D341Med (cell line): ENCODE data around the gene STRADB.
"Not testable (repeated sequence)": the region's sequence is repeated elsewhere in the genome, so short reads cannot be mapped to it uniquely, and the experiment has no call there.

Experiments used
- DNase-seq: peaks from one replicate; pipeline ENCODE4 v3.0.0; 2012; ENCODE audit warnings: low spot score

STRADB gene

GRCh38 chr2:201430839-201431238, 20.7 kb upstream of the STRADB start:
- DNase-seq = no peak

GRCh38 chr2:201432038-201432620, 19.4 kb upstream of the STRADB start:
- DNase-seq = no peak

DNA sequence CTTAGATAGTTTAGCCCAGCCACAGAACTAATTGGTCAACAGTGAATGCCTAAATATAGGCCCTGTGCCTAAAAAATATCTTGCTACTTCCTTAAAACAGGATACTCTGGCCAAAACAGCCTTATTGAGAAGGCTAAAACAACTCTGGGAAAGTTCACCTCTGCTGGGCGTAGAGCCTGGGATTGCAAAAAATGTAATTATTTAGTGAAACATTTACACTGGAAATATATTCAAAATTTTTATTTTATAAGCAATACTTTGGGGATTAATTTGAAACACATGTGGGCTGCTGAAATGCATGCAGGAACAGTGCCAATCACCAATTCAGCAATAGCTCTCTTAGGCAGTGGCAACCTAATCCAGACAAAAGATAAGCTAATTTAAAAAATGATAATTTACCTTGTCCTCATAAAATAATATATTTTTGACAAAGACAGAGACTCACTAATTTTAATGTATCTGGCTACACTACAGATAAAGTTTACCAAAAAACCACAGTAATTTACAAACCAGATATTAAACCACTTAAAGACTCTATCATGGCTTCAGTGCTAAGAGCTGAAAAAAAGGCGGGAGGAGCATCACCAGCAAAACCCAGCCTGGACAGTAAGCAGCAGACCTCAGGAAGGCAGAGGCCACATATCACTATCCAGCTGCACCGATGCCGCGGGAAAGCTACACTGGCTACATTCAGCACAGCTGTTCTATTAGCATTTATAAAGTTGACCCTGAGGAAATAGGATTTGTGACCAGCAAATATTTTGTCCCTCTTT, 18.7 kb upstream of the STRADB start:
- no peak for DNase-seq

- no peak for DNase-seq
These were observed 18.0 kb upstream of the STRADB start for GRCh38 chr2:201433394-201433995.

GRCh38 chr2:201436141-201436540, 15.4 kb upstream of the STRADB start:
- DNase-seq = no peak

GRCh38 chr2:201439336-201439922, 12.1 kb upstream of the STRADB start:
- DNase-seq = not testable (repeated sequence)

GRCh38 chr2:201440182-201440581, 11.4 kb upstream of the STRADB start:
- peak; percentile 53 for DNase-seq

- DNase-seq = no peak
These were observed 10.1 kb upstream of the STRADB start for GRCh38 chr2:201441409-201441808.

DNA sequence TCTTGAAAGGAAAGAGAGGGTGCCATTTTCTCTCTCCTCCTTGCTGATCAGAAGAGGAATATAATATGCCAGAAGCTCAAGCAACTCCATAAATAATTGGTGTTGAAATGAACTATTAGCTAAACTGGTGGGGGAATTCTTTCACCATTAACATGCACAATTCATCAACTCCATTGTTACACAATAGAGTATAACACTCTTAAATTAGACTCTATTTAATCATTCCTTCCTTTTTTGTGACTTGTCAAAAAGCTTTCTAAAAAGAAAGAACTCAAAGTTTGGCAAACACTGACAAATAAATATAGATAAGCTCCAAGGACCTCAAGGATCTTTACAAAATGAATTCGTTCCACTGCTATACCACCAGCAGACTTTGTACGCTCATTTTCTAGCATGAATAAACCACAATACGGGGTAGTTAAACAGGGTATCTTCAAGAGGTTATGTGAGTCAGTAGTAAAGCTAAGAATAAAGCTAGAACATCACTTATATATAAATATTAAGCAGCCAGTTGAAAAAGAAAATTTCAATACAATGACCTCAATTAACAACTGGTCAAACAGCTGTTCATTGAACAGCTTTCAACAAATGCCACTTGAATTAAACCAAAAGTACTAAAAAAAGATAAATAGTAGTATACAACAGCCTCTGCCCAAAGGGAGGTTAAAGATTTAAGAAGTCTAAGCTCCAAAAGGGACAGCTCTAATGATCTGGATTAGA, 6.6 kb upstream of the STRADB start:
- no peak for DNase-seq

DNA sequence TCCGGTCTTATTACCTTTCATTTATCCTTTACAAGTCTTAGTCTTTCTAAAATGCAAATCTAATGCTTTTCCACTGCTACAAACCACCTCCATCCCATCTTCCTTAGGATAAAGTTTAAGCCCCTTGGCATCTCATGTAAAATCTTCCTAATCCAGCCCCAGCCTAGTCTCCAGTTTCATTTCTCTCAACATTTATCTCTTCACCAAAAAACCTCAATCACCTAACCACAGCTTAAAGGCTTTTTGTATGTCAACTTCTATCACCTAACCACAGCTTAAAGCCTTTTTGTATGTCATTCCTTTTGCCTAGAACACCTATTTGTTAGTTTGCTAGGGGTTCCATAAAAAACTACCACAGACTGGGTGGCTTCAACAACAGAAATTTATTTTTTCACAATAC, 4.5 kb upstream of the STRADB start:
- no peak for DNase-seq

GRCh38 chr2:201448061-201448460, 3.5 kb upstream of the STRADB start:
- no peak for DNase-seq

- DNase-seq = no peak
These were observed 2.8 kb upstream of the STRADB start for GRCh38 chr2:201448701-201449100.

- DNase-seq = peak; percentile 75
These were observed 617 bp upstream of the STRADB start for GRCh38 chr2:201450954-201451291.

DNA sequence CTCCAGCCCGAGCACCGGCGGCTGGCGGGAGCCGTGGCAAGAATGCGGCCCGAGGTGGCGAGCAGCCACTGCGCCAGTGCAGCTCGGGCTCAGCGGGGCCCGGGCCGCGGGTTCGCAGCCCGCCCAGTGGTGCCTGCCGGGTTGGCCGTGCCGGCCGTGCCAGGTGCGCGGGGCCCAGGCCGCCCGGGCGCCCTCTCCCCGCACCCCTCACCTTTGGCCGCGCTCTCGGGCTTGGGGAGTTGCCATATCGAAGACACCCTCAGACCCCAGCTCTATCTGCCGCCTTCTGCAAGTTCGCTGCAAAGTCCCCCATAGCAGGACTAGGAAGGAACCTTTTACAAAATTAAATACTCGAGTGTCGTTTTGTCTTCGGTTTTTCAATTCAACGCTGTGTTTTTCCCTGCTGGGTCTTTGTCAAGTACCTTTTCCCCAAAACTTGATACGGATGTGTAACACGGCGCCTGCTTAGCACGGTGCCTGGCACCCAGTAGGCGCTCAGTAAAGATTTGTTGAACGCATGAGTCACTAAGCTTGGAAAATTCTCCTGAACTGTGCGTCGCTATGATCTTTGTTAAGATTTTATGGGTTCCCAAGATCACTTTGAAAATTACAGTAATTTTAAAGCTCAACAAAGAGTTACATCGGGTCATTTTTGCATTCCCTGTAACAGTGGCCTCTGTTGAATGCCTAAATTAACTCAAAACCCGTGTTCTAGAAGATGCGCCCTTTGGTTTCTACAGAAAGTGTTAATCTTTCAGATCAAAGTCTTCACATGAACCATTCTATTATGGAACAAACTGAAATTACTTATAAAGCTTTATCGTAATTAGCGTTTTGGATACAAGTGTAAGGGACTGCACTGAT, 750 bp downstream of the STRADB start:
- peak; percentile 68 for DNase-seq

- DNase-seq = no peak
These were observed 1.5 kb downstream of the STRADB start for GRCh38 chr2:201452922-201453643.

DNA sequence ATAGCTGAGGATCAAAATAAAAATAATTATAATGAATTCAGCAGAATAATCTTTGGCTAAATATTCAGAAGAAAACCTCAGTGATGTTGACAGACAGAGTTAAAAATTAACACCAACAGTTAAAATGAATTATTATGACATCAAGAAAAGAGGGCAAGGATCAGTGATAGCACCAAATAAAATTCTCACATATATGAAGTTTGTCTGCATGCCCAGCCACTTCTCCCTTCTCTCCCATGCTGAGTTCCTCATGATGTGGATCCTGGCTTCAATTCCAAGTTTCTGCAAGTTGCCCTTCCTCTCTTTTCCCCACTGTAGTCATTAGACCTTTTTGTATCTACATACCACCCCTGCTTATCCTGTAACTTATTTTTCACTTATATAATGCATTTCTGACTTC, 6.8 kb downstream of the STRADB start:
- no peak for DNase-seq

- DNase-seq = no peak
These were observed 9.0 kb downstream of the STRADB start for GRCh38 chr2:201460532-201460931.

DNA sequence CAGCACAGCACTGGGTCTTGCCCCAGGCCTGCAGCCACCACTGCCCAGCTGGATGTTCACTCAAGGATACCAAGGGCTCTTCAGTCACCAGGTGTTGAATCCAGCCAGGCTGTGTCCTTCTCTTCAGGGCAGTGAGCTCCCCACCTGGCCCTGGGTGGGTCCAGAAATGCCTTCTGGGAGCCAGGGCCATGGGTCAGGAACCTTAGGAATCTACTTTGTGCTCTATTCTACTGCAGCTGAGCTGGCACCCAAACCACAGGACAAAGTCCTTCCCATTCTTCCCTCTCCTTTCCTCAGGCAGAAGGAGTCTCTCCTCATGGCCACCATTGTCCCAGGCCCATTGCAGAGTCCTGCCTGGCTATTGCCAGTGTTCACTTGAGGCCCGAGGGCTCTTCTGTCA, 13.0 kb downstream of the STRADB start:
- DNase-seq = no peak

GRCh38 chr2:201465524-201465971, 14.0 kb downstream of the STRADB start:
- no peak for DNase-seq

GRCh38 chr2:201466050-201466675, 14.6 kb downstream of the STRADB start:
- DNase-seq = no peak
